ENCODE measurements around the gene ROBO3.

The ROBO3 gene

GRCh38 chr11:124876818-124877630 is 11.8 kb downstream of the ROBO3 start:
- DNase-seq = no peak

DNA sequence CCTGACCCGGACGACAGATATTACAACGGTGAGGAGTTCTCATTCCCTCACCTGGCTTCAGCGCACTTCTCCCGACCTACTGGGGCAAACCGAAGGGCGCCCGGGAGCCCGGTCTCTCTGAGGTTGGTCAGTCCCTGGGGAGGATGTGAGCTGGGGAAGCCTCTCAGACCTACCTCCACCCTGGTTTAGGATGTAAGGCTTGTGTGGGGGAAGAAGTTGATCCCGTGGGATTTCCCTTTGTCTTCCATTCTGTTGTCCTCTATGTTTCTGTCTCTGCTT is 12.3 kb downstream of the ROBO3 start:
- no peak for DNase-seq

- DNase-seq = no peak
Measured at GRCh38 chr11:124877910-124878758, 12.9 kb downstream of the ROBO3 start.

DNA sequence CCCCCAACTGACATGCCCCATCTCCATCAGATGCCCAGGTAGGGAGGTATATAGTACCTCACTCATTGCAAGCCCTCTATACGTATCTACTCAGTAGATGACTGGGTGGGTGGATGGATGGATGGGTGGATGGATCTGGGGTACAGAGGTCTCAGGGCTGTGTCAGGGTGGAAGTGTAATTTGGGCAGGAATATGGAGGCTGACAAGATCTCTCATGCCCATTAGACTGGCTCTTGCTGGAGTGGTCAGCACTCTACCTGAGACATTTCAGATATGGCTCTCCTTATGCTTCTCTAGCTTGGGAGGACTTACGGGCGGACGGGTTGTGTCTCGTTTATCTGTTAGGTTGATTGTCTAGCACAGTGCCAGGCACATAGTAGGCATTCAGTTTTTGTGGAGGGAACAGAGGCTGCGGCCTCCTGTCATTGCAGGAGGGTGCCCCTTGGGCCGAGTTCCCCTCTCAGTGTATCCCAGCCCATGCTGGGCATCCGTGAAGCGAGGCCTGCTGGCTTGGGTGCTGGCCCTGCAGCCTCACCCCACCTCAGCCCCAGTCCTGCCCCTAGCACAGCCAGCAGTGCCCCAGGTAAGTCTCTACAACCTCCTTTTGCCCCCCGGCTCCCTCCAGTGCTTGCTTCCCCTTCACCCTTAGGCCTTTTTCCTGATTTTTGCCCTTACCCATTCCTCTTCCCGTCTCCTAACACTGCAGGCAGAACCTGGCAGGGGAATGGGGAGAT is 13.7 kb downstream of the ROBO3 start:
- no peak for DNase-seq

DNA sequence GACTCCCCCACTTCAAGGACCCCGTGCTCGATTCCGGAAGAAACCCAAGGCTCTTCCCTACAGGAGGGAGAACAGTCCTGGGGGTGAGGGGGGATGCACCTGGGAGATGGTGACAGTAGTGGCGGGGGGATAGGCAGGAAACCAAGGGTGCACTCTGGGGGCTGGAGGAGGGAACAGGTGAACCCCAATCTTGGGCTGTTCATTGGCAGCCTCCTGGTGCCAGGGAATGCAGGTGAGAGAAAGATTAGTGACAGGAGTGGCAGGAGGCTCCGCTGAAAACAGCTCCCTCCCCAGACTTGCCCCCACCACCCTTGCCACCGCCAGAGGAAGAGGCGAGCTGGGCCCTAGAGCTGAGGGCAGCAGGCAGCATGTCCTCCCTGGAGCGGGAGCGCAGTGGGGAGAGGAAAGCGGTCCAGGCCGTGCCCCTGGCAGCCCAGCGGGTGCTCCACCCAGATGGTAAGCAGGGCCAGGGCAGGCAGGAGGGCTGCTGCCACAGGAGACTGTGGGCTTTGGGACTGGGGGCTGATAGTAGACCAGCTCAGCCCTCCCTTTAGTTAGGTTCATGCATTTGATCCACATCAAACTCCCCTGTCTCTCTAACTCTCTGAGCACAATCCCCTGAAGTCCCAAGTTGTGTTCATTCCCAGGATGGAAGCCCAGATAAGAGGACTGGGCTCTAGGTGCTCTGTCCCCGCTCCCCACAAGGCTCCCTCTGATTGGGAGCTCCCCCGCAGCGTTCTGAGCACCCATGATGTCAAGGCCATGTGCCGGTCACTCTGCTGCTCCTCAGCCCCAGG is 14.5 kb downstream of the ROBO3 start:
- DNase-seq = no peak

- DNase-seq = no peak
Measured at GRCh38 chr11:124880290-124880611, 15.0 kb downstream of the ROBO3 start.

DNA sequence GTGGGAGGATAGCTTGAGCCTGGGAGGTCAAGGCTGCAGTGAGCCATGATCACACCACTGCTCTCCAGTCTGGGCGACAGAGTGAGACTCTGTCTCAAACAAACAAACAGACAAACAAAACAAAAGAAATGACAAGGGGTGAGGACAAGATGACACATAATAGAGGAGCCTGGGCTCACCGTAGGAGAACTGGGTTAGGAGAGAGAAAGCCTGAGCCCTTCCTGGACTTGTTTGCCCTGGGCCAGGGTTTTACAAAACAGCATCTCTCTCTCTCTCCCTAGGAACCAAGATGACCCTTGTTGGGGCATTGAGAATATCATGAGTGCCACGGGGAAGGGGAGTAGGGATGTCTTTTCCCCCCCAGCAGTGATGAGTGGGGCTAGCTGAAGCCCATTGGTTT is 15.7 kb downstream of the ROBO3 start:
- no peak for DNase-seq

- DNase-seq = no peak
Measured at GRCh38 chr11:124882339-124883071, 17.3 kb downstream of the ROBO3 start.

- DNase-seq = no peak
Measured at GRCh38 chr11:124884340-124884739, 19.1 kb downstream of the ROBO3 start.

- DNase-seq = no peak
Measured at GRCh38 chr11:124884869-124885479, 19.7 kb downstream of the ROBO3 start.

- DNase-seq = no peak
Measured at GRCh38 chr11:124886476-124886875, 21.2 kb downstream of the ROBO3 start.

- DNase-seq = no peak
Measured at GRCh38 chr11:124886978-124887666, 21.9 kb downstream of the ROBO3 start.

DNA sequence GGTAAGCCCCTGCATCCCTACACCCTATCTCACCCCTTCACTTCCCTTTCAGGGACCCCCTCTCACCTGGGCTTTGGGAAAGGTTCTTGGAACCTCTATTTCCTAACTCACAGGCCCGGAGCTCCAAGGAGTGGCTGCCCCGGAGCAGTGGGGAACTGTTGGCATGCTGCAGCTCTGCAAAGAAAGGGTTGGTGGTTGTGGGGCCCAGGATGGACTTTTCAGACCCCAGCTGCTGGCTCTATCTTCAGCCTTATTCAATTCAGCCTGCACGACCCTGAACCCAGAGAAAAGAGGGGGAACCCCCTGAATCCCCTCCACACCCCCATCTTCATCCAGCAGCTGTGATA is 22.4 kb downstream of the ROBO3 start:
- DNase-seq = no peak

DNA sequence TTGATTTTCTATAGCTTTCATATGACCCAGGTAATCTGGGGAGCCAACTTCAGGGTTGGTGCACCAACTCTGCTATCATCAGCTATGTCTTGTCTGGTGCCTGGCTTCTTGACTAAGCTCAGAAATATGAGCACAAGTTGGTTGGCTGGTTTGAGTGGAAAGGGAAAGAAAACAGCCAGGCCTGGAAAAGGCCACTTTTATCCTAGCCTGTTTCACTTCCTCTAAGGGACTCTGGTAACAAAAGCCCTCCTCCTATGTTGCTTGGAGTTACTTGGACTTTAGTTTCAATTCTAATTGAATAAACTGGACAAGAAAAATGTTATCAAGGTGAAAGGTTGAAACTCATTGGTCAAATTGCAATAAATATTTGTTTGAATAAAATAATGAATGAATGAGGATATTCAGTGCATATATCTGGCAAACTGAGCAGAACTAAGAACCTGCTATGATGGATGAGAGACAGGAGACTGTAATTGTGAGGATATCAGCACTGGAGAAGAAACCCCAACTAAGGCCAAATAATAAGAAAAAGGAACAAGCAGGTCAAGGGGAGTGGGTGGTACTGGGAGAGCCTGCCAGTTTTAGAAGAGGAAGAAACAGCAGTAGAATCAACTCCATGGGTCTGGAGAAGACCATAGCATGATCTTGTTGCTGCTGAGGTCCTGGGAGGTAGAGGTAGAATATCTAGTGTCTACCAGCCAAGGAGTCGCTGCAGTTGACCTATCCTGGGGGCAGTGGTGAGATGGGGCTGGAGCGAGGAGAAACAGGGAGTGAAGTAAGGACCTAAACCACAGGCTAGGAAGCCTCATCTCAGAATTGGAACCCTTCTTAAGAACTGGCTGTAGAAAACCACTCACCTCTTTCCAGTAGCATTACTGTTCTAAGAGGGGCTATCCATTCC is 24.2 kb downstream of the ROBO3 start:
- DNase-seq = no peak

- DNase-seq = no peak
Measured at GRCh38 chr11:124890151-124890550, 24.9 kb downstream of the ROBO3 start.

DNA sequence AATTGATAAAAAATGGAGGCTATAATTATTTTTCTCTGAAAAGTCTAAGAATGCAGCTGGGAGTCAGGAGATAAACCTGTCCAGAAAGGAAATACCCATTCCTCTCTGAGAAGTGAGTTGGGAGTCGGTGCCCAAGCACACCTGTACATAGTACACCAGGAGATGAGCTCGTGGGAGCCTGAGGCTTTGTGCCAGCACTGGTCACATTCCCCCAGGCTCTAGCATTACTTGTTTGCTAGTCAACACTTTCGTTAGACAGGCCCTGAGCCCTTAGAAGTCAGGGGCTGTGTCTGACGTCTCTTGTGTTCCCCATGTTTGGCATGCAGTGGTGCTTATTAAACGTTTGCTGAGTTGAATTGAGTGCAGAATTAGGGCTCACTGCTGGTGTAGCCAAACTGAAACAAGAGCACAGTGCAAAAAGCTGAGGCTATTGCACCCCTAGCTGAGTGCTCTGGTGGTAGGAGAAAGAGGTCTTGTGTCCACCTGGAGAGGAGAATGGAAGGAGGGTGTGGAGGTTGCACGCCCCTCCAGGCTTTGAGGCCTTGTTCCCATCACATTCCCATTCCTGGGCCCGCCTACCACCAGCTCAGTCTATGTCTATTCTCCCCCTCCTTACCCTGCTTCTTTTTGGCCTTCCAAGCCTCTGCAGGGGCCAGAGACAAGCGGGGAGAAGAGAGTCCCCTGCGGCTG is 25.6 kb downstream of the ROBO3 start:
- DNase-seq = no peak

GRCh38 chr11:124891373-124891861 is 26.2 kb downstream of the ROBO3 start:
- no peak for DNase-seq

- DNase-seq = no peak
Measured at GRCh38 chr11:124892146-124892545, 26.9 kb downstream of the ROBO3 start.

DNA sequence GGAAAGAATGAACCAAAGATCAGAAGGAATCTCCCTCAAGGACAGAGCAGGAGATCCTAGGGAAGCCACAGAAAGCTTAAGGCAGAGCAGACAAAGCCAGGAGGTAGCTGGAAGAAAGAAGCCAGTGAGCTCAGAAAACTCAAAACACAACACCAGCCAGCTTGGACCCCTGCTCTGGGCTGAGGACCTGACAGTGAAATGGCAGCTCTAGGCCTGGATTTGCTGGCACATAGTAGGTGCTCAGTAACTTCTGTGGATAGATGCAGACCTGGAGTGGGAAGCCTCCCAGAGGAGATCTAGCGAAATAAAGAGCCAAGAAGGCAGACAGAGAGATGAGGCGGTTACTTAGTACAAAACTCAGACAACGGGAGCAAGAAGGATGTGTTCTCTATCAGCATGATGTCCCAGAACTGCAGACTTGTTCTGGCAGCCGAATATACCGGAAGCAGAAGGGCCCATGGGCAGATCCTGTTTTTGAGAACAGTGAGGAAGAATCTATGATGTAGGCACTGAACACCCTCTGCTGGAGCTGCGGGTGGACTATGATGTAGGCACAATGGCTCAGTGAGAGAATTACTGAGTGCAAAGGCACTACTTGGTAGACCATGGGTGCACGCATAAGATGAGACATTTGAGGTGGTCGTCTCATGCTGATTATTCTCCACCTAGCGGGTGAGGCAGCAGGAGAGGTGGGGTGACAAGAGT is 27.7 kb downstream of the ROBO3 start:
- no peak for DNase-seq
